Measurements from ENCODE around the gene HAPLN1.

Gene HAPLN1

GRCh38 chr5:83614841-83615240, 105.8 kb downstream of the HAPLN1 start:
- Histone ChIP-seq H3K9me3 (no peaks in the 10 kb centered on the region), H3K27me3 (no peaks in the 10 kb centered on the region), H3K4me3 (ENCODE audit: low read depth in 1 of 2, low read length in 1 of 2) (no peak overlapping the region), H3K36me3 (no peaks in the 10 kb centered on the region), H3K27ac (no peak overlapping the region), H3K4me1 (ENCODE audit: control insufficient read depth in 1 of 2, insufficient read depth in 1 of 2, low read depth in 1 of 2, low read length in 1 of 2) (no peaks in the 10 kb centered on the region)
- no peak for TF ChIP-seq CTCF (IDR thresholded peaks at IDR 0.05)

- no peak for TF ChIP-seq CTCF (IDR thresholded peaks at IDR 0.05)
- Histone ChIP-seq H3K27me3 (no peaks in the 10 kb centered on the region), H3K9me3 (no peaks in the 10 kb centered on the region), H3K36me3 (no peaks in the 10 kb centered on the region), H3K27ac (no peak overlapping the region), H3K4me1 (ENCODE audit: control insufficient read depth in 1 of 2, insufficient read depth in 1 of 2, low read depth in 1 of 2, low read length in 1 of 2) (no peaks in the 10 kb centered on the region), H3K4me3 (ENCODE audit: low read depth in 1 of 2, low read length in 1 of 2) (no peak overlapping the region)
Observed at GRCh38 chr5:83608122-83608521, 112.5 kb downstream of the HAPLN1 start.

- Histone ChIP-seq H3K4me3 (ENCODE audit: low read depth in 1 of 2, low read length in 1 of 2) (no peak overlapping the region), H3K9me3 (no peaks in the 10 kb centered on the region), H3K27ac (no peak overlapping the region), H3K27me3 (no peaks in the 10 kb centered on the region), H3K36me3 (no peaks in the 10 kb centered on the region), H3K4me1 (ENCODE audit: control insufficient read depth in 1 of 2, insufficient read depth in 1 of 2, low read depth in 1 of 2, low read length in 1 of 2) (no peaks in the 10 kb centered on the region)
- TF ChIP-seq CTCF (IDR thresholded peaks at IDR 0.05): no peak
Observed at GRCh38 chr5:83595217-83595616, 125.4 kb downstream of the HAPLN1 start.

- no peak overlapping the region for H3K4me3 ChIP-seq (ENCODE audit: low read depth in 1 of 2, low read length in 1 of 2)
- no peaks in the 10 kb centered on the region for H3K4me1 ChIP-seq (ENCODE audit: control insufficient read depth in 1 of 2, insufficient read depth in 1 of 2, low read depth in 1 of 2, low read length in 1 of 2)
- TF ChIP-seq CTCF (IDR thresholded peaks at IDR 0.05): no peak
- H3K27ac ChIP-seq: no peak overlapping the region
- no peaks in the 10 kb centered on the region for H3K9me3 ChIP-seq
- H3K27me3 ChIP-seq: no peaks in the 10 kb centered on the region
- H3K36me3 ChIP-seq: no peaks in the 10 kb centered on the region
Observed at GRCh38 chr5:83590966-83591365, 129.7 kb downstream of the HAPLN1 start.

GRCh38 chr5:83589786-83590185, 130.9 kb downstream of the HAPLN1 start:
- Histone ChIP-seq H3K9me3 (no peaks in the 10 kb centered on the region), H3K36me3 (no peaks in the 10 kb centered on the region), H3K27me3 (no peaks in the 10 kb centered on the region), H3K27ac (no peak overlapping the region), H3K4me3 (ENCODE audit: low read depth in 1 of 2, low read length in 1 of 2) (no peak overlapping the region), H3K4me1 (ENCODE audit: control insufficient read depth in 1 of 2, insufficient read depth in 1 of 2, low read depth in 1 of 2, low read length in 1 of 2) (no peaks in the 10 kb centered on the region)
- no peak for TF ChIP-seq CTCF (IDR thresholded peaks at IDR 0.05)

Data from neutrophil (primary cell).